Activated CD8-positive, alpha-beta memory T cell treated with anti-CD3 and anti-CD28 coated beads, Interleukin-2, amount 50 U/mL, for 1 hour (primary cell): ENCODE results near the gene RCBTB2.

Experiments
- DNase-seq: peaks from one replicate; pipeline ENCODE4 v3.0.0-alpha.2; 2020; ENCODE audit errors: extremely low read depth

The RCBTB2 gene

DNA sequence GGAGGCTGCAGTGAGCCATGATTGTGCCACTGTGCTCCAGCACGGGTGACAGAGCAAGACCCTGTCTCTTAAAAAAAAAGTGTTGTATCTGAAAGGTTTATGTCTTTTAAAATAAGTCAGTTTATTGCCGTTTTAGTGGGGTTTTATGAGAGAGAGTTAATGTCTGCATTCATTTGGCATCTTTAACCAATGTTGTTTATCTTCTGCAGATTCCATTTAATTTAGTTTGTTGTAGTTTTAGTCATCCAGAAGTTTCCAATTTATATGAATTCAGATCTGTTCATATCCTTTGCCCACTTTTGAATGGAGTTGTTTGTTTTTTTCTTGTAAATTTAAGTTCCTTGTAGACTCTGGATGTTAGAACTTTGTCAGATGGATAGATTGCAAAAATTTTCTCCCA is 83.2 kb downstream of the RCBTB2 start:
- DNase-seq: no peak

DNA sequence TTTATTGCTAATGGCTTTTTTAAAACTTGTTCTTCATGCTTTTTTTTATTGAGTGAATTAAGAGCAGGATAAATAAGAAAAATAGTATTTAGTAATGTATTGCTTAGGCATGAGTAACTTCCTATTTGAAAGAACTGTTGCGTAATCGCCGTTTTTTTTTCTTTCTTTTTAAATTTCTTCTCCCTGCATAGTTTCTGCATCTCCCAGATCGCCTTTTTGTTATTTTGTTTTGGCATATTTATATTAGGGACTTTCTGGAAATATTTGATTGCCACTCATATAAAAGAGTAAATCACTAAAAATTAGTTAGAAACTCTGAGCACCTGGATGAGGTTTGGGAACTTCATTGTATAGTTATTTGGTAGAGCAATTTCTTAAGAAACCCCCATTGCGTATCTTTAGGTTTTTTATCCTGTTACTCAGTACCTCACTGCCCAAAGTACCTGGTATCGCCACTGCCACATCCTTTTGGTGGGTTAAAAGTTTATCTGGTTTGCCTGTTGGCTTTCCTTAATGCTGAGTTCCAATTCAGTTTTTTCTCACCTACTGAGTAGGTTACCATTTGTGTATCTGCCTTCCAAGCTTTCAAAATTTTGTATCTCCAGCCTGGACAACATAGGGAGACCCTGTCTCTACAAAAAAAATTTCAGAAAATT is 83.8 kb downstream of the RCBTB2 start:
- no peak for DNase-seq

GRCh38 chr13:48448285-48448958 is 84.5 kb downstream of the RCBTB2 start:
- DNase-seq: no peak

DNA sequence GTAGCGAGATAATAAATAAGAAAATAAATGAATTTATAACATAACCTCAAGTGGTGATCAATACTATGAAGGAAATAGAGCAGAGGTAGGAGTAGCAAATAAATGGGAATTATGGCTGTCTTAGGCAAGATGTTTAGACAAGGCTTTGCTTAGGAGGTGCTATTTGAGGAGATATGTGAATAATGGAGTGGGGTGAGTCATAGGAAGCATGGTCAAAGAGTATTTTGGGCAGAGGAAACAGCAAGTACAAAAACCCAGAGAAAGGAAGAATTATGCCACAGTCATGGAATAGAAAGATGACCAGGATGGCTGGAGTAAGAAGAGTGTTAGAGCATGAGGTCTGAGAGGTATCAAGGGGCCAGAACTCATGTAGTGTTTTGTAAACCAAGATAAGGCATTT is 86.4 kb downstream of the RCBTB2 start:
- no peak for DNase-seq

GRCh38 chr13:48443442-48444208 is 89.3 kb downstream of the RCBTB2 start:
- no peak for DNase-seq
